HCT116 (cell line): ENCODE results near the gene GNB1L. TPM values are rescaled to one million over a fixed set of nuclear protein-coding genes. Genes with fewer than 3 reads are reported as not detected.

ENCODE experiments used
- ATAC-seq: fragments of 200-7000 bp; cut with Tn5 transposase; 2 replicates; pipeline ENCODE4 v1.9.1; 2020; ENCODE audit warnings: mild to moderate bottlenecking, moderate library complexity
- BruUV-seq: library from RNA; stranded (reverse); fragments of 400-500 nt; replicated peaks from 2 replicates; lab custom pipeline; 2021; lab: Mats Ljungman, UMichigan
- CTCF ChIA-PET: fragments of 300-600 bp; sonication (Branson Sonifier 250); formaldehyde crosslinking; loops from one replicate; lab custom pipeline; 2021; ENCODE audit warnings: antibody characterized with exemption; lab: Charles Lee
- POLR2A ChIA-PET: fragments of 300-600, 350-600 bp; sonication (Branson Sonifier 250); formaldehyde crosslinking; loops from one replicate; lab custom pipeline; 2021; ENCODE audit warnings: antibody characterized with exemption; lab: Charles Lee
- RAD21 ChIA-PET, 2 experiments: fragments of 300-600 bp; sonication (Branson Sonifier 250); formaldehyde crosslinking; loops; one replicate each; lab custom pipeline; 2023; ENCODE audit warnings: low total read pairs in 2 of 2; ENCODE audit not compliant: uncharacterized antibody in 2 of 2, unreplicated experiment in 2 of 2, low non-redundant PET in 1 of 2; lab: Charles Lee
- DNase-seq: peaks from one replicate; pipeline ENCODE4 v3.0.0-alpha.2; 2010; ENCODE audit warnings: low read depth, low spot score
- H2AFZ ChIP-seq: fragments of 200-600 bp; shearing (Covaris generic), sonication (generic); 2 replicates; pipeline ENCODE4 v1.6.1; 2017; ENCODE audit warnings: low read depth, mixed run types, mixed read lengths, antibody characterized with exemption, low read length; ENCODE audit not compliant: poor library complexity, severe bottlenecking
- H3K27ac ChIP-seq: 2 replicates; pipeline ENCODE4 v1.5.1; 2012; ENCODE audit warnings: low read depth, low read length
- H3K27me3 ChIP-seq: fragments of 200-600 bp; sonication (generic); 2 replicates; pipeline ENCODE4 v1.6.1; 2016; ENCODE audit warnings: mixed run types, low read length, mixed read lengths; ENCODE audit not compliant: insufficient read depth
- H3K36me3 ChIP-seq, 2 experiments: fragments of 200-500 bp in 1 of 2; fragments of 200-600 bp in 1 of 2; sonication (Bioruptor generic) in 1 of 2; sonication (generic) in 1 of 2; 2 replicates each; pipeline versions ENCODE4 v1.5.1 to v1.6.1; 2014 to 2016; ENCODE audit warnings: low read length in 2 of 2, inconsistent platforms in 1 of 2, mixed read lengths in 1 of 2, mixed run types in 1 of 2; ENCODE audit not compliant: insufficient read depth in 2 of 2, control insufficient read depth in 1 of 2
- H3K4me1 ChIP-seq, 2 experiments: fragments of 200-600 bp in 1 of 2; sonication (generic) in 1 of 2; 2 replicates each; pipeline versions ENCODE4 v1.5.1 to v1.6.1; 2012 to 2017; ENCODE audit warnings: low read length in 2 of 2, inconsistent platforms in 1 of 2, mild to moderate bottlenecking in 1 of 2, mixed read lengths in 1 of 2, mixed run types in 1 of 2, moderate library complexity in 1 of 2; ENCODE audit not compliant: insufficient read depth in 2 of 2, control insufficient read depth in 1 of 2
- H3K4me2 ChIP-seq: fragments of 200-600 bp; sonication (generic); 2 replicates; pipeline ENCODE4 v1.6.1; 2017; ENCODE audit warnings: mixed run types, low read length, mixed read lengths
- H3K4me3 ChIP-seq, 2 experiments: fragments of 200-600 bp in 1 of 2; sonication (generic) in 1 of 2; replicated peaks in 1 of 2; 2 replicates each; pipeline ENCODE4 v1.5.1; 2011 to 2016; ENCODE audit warnings: low read length in 2 of 2, control low read depth in 1 of 2, low read depth in 1 of 2, mild to moderate bottlenecking in 1 of 2, mixed read lengths in 1 of 2, mixed run types in 1 of 2
- H3K79me2 ChIP-seq: fragments of 200-600 bp; sonication (generic); 2 replicates; pipeline ENCODE4 v1.6.1; 2017; ENCODE audit warnings: mild to moderate bottlenecking, mixed run types, low read length, moderate library complexity, mixed read lengths; ENCODE audit not compliant: insufficient read depth
- H3K9ac ChIP-seq: fragments of 200-600 bp; sonication (generic); 2 replicates; pipeline ENCODE4 v1.6.1; 2016; ENCODE audit warnings: low read length, mixed read lengths
- H3K9me2 ChIP-seq: fragments of 200-600 bp; sonication (generic), shearing (Covaris generic); 2 replicates; pipeline ENCODE4 v1.6.1; 2017; ENCODE audit warnings: mixed run types, mild to moderate bottlenecking, moderate library complexity; ENCODE audit not compliant: insufficient read depth
- H3K9me3 ChIP-seq, 2 experiments: fragments of 200-500 bp in 1 of 2; fragments of 200-600 bp in 1 of 2; sonication (Bioruptor generic) in 1 of 2; sonication (generic) in 1 of 2; 2 replicates each; pipeline ENCODE4 v1.6.1; 2014 to 2017; ENCODE audit warnings: low read length in 2 of 2, mixed read lengths in 2 of 2, inconsistent platforms in 1 of 2, low read depth in 1 of 2, mild to moderate bottlenecking in 1 of 2, mixed run types in 1 of 2, moderate library complexity in 1 of 2; ENCODE audit not compliant: control insufficient read depth in 1 of 2, insufficient read depth in 1 of 2
- H4K20me1 ChIP-seq: fragments of 200-600 bp; sonication (generic), shearing (Covaris generic); 2 replicates; pipeline ENCODE4 v1.6.1; 2017; ENCODE audit warnings: mixed run types, mild to moderate bottlenecking, moderate library complexity; ENCODE audit not compliant: insufficient read depth
- EGR1 ChIP-seq: IDR thresholded peaks from 2 replicates; pipeline ENCODE4 v1.6.1; 2012; ENCODE audit warnings: low read depth
- EZH2 ChIP-seq: fragments of 200-600 bp; sonication (generic); IDR thresholded peaks from 2 replicates; pipeline ENCODE4 v1.6.1; 2017; ENCODE audit warnings: antibody characterized with exemption, mixed run types
- FOSL1 ChIP-seq: IDR thresholded peaks from 2 replicates; pipeline ENCODE4 v1.6.1; 2012; ENCODE audit warnings: low read depth
- JUND ChIP-seq: IDR thresholded peaks from 2 replicates; pipeline ENCODE4 v1.6.1; 2012
- POLR2A ChIP-seq: IDR thresholded peaks from 2 replicates; pipeline ENCODE4 v1.7.0; 2011; ENCODE audit warnings: borderline replicate concordance; ENCODE audit not compliant: insufficient read depth, insufficient read length; ENCODE audit errors: extremely low read depth
- SIN3A ChIP-seq: IDR thresholded peaks from 2 replicates; pipeline ENCODE4 v1.6.1; 2012; ENCODE audit warnings: low read depth
- SRF ChIP-seq: IDR thresholded peaks from 2 replicates; pipeline ENCODE4 v1.6.1; 2012; ENCODE audit warnings: low read depth
- TCF7L2 ChIP-seq: IDR thresholded peaks from 2 replicates; pipeline ENCODE4 v1.7.0; 2011; ENCODE audit warnings: borderline replicate concordance, inconsistent platforms; ENCODE audit not compliant: insufficient read depth, insufficient read length; ENCODE audit errors: extremely low read depth
- ZNF274 ChIP-seq: fragments of 200-500 bp; sonication (Bioruptor generic); IDR thresholded peaks from 2 replicates; pipeline ENCODE4 v1.6.1; 2014; ENCODE audit warnings: mild to moderate bottlenecking, low read depth, low read length, inconsistent platforms
- intact Hi-C: fragments of 100-400 bp; cut with micrococcal nuclease; formaldehyde crosslinking; loops from 2 replicates; pipeline ENCODE4 v1.10.0; 2022
- total RNA-seq: library from RNA; stranded (reverse); gene quantifications from one replicate; pipeline ENCODE4 v1.2.1, GENCODE V29; 2021; ENCODE audit not compliant: unreplicated experiment
- TF ChIP-seq, protein P1 (sequence below): IDR thresholded peaks from 2 replicates; pipeline ENCODE4 v1.6.1; 2012
- TF ChIP-seq, protein P2 (sequence below): IDR thresholded peaks from 2 replicates; pipeline ENCODE4 v1.6.1; 2011; ENCODE audit warnings: mild to moderate bottlenecking, low read length, moderate library complexity; ENCODE audit not compliant: insufficient replicate concordance; ENCODE audit errors: extremely low read depth

GNB1L gene
- total RNA-seq, 1 experiment from 2014 or later, result 12.1 TPM

DNA sequence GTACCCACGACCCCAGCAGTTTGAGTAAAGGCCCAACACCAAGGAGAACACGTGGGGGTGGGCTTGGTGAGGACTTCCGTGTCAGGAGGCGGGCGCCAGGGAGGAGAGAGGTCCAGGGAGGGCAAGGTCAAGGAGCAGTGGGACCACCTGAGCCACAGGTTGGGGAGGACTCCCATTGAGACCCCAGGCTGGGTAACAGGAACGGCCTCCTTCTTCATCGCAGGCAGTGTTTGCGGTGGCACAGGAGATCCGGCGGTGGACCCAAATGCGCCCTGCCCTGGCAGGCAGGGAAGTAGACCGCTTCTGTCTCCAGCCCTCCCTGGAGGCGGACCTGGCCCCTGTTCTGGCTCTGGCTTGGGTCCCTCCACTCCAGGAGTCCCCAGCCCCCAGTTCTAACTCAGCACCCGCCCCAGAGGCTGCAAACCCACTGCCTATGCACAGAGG, 100.0 kb downstream of the GNB1L start:
- Histone ChIP-seq H3K9me3 (no peaks in the 10 kb centered on the region), H3K4me3 (no peak overlapping the region), H3K9ac (no peak overlapping the region), H3K27ac (no peak overlapping the region), H3K36me3 (no peaks in the 10 kb centered on the region), H2AFZ (no peak overlapping the region), H4K20me1 (no peaks in the 10 kb centered on the region), H3K79me2 (no peaks in the 10 kb centered on the region), H3K9me2 (no peaks in the 10 kb centered on the region), H3K27me3 (no peaks in the 10 kb centered on the region), H3K4me2 (no peak overlapping the region), H3K4me1 (peaks cover 4 to 16% of the 10 kb centered on the region in 2 experiments; a peak in 3 of 4 replicates)
- DNase-seq, result no peak
- intact Hi-C loops, result no loop called here
- ChIA-PET POLR2A (no interaction called here), CTCF (no interaction called here), RAD21 (no interaction called here)
- BruUV-seq, result no TSS peak
- ATAC-seq, result no peak
- TF ChIP-seq FOSL1, result no peak
- TF ChIP-seq EZH2, result no peak
- TF ChIP-seq TCF7L2, result no peak
- TF ChIP-seq, protein P1, sequence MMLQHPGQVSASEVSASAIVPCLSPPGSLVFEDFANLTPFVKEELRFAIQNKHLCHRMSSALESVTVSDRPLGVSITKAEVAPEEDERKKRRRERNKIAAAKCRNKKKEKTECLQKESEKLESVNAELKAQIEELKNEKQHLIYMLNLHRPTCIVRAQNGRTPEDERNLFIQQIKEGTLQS, result no peak
- TF ChIP-seq, protein P2, sequence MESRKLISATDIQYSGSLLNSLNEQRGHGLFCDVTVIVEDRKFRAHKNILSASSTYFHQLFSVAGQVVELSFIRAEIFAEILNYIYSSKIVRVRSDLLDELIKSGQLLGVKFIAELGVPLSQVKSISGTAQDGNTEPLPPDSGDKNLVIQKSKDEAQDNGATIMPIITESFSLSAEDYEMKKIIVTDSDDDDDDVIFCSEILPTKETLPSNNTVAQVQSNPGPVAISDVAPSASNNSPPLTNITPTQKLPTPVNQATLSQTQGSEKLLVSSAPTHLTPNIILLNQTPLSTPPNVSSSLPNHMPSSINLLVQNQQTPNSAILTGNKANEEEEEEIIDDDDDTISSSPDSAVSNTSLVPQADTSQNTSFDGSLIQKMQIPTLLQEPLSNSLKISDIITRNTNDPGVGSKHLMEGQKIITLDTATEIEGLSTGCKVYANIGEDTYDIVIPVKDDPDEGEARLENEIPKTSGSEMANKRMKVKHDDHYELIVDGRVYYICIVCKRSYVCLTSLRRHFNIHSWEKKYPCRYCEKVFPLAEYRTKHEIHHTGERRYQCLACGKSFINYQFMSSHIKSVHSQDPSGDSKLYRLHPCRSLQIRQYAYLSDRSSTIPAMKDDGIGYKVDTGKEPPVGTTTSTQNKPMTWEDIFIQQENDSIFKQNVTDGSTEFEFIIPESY, result no peak
- no peak for TF ChIP-seq EGR1
- TF ChIP-seq JUND, result no peak
- TF ChIP-seq SRF, result no peak
- TF ChIP-seq POLR2A, result no peak
- no peak for TF ChIP-seq SIN3A
- TF ChIP-seq ZNF274, result no peak
